Caco-2 (cell line): Measurements from ENCODE around the gene LRP1. TPM values are rescaled to one million over a fixed set of nuclear protein-coding genes. Genes with fewer than 3 reads are reported as not detected.

Experiments
- BruUV-seq: library from RNA; stranded (reverse); fragments of 400-500 nt; replicated peaks from 2 replicates; lab custom pipeline; 2021; lab: Mats Ljungman, UMichigan
- CTCF ChIA-PET: fragments of 300-600 bp; sonication (Branson Sonifier 250); formaldehyde crosslinking; loops from one replicate; lab custom pipeline; 2022; ENCODE audit warnings: antibody characterized with exemption; lab: Charles Lee
- POLR2A ChIA-PET: fragments of 300-600 bp; sonication (Branson Sonifier 250); formaldehyde crosslinking; loops from one replicate; lab custom pipeline; 2022; ENCODE audit warnings: antibody characterized with exemption; lab: Charles Lee
- DNase-seq, 2 experiments: peaks; one replicate each; pipeline versions ENCODE4 v3.0.0 to v3.0.0-alpha.2; 2020 to 2022
- H3K27me3 ChIP-seq: replicated peaks from 2 replicates; pipeline ENCODE4 v1.6.0; 2011; ENCODE audit warnings: low read length; ENCODE audit not compliant: control insufficient read depth, insufficient read depth
- H3K36me3 ChIP-seq: 2 replicates; pipeline ENCODE4 v1.5.1; 2011; ENCODE audit warnings: low read length; ENCODE audit not compliant: control insufficient read depth, insufficient read depth
- H3K4me1 ChIP-seq: fragments of 250-450 bp; sonication (Bioruptor Pico); 2 replicates; pipeline ENCODE4 v1.5.1; 2020; ENCODE audit warnings: mild to moderate bottlenecking
- H3K4me3 ChIP-seq: 2 replicates; pipeline ENCODE4 v1.5.1; 2011; ENCODE audit warnings: low read depth, mild to moderate bottlenecking, control low read depth, low read length
- H3K9me3 ChIP-seq: fragments of 250-450 bp; sonication (Bioruptor Pico); 2 replicates; pipeline ENCODE4 v1.5.1; 2020; ENCODE audit warnings: mild to moderate bottlenecking, moderate library complexity
- H3K27ac Mint-ChIP-seq: one replicate; pipeline ENCODE4 v1.8.0; 2022; ENCODE audit warnings: mixed read lengths; ENCODE audit not compliant: unreplicated experiment
- H3K27me3 Mint-ChIP-seq: one replicate; pipeline ENCODE4 v1.8.0; 2022; ENCODE audit warnings: mixed read lengths; ENCODE audit not compliant: insufficient read depth, unreplicated experiment
- H3K36me3 Mint-ChIP-seq: one replicate; pipeline ENCODE4 v1.8.0; 2022; ENCODE audit warnings: mild to moderate bottlenecking, mixed read lengths; ENCODE audit not compliant: insufficient read depth, unreplicated experiment
- H3K4me1 Mint-ChIP-seq: one replicate; pipeline ENCODE4 v1.8.0; 2022; ENCODE audit warnings: low read depth, mixed read lengths; ENCODE audit not compliant: unreplicated experiment
- H3K4me3 Mint-ChIP-seq: one replicate; pipeline ENCODE4 v1.8.0; 2022; ENCODE audit warnings: mild to moderate bottlenecking, moderate library complexity, mixed read lengths; ENCODE audit not compliant: unreplicated experiment
- H3K9me3 Mint-ChIP-seq: one replicate; pipeline ENCODE4 v1.8.0; 2022; ENCODE audit warnings: mixed read lengths; ENCODE audit not compliant: unreplicated experiment
- CTCF ChIP-seq, 2 experiments: fragments of 200-600 bp in 1 of 2; IDR thresholded peaks; 1 replicate in 1 of 2; 2 replicates in 1 of 2; pipeline versions ENCODE4 v1.5.1 to v1.8.0; 2011 to 2022; ENCODE audit warnings: antibody characterized with exemption in 1 of 2, control low read depth in 1 of 2, inconsistent platforms in 1 of 2, low read depth in 1 of 2, low read length in 1 of 2, mild to moderate bottlenecking in 1 of 2, moderate library complexity in 1 of 2; ENCODE audit not compliant: insufficient read depth in 1 of 2, severe bottlenecking in 1 of 2, unreplicated experiment in 1 of 2
- intact Hi-C: fragments of 100-400 bp; cut with micrococcal nuclease; formaldehyde crosslinking; loops from one replicate; pipeline ENCODE4 v1.10.0; 2022; ENCODE audit not compliant: unreplicated experiment
- total RNA-seq: library from RNA; stranded (reverse); gene quantifications from 2 replicates; pipeline ENCODE4 v1.2.3, GENCODE V29; 2022

LRP1 gene
- total RNA-seq, 1 experiment from 2014 or later: 111 TPM

- Mint-ChIP-seq H3K36me3 (peaks cover 28% of the 10 kb centered on the region), H3K4me1 (peaks cover 67% of the 10 kb centered on the region), H3K9me3 (no peaks in the 10 kb centered on the region), H3K4me3 (no peak overlapping the region), H3K27ac (no peak overlapping the region), H3K27me3 (no peaks in the 10 kb centered on the region)
- Histone ChIP-seq H3K4me1 (peaks cover 60% of the 10 kb centered on the region), H3K4me3 (no peak overlapping the region), H3K9me3 (no peaks in the 10 kb centered on the region), H3K27me3 (no peaks in the 10 kb centered on the region), H3K36me3 (peaks cover 4% of the 10 kb centered on the region)
- CTCF ChIA-PET: interaction anchor here (0.6 kb wide), 2 partner anchors 12 to 46 kb away, joined by 3 to 4 read pairs; no protein-coding TSS in a partner anchor
- POLR2A ChIA-PET: interaction anchor here (0.8 kb wide), 1 partner anchor 12 kb away, joined by 13 read pairs; no protein-coding TSS in a partner anchor
- no peak for TF ChIP-seq CTCF (IDR thresholded peaks at IDR 0.05; ENCODE audit: insufficient read depth in 1 of 2, low read depth in 1 of 2, low read length in 1 of 2, severe bottlenecking in 1 of 2, unreplicated experiment in 1 of 2)
- DNase-seq: no peak
- no TSS peak for BruUV-seq
- intact Hi-C loops: no loop called here
Observed at GRCh38 chr12:57134949-57135348, 6.7 kb downstream of the LRP1 start.

- no peak for DNase-seq
- Mint-ChIP-seq H3K27ac (no peak overlapping the region), H3K27me3 (no peaks in the 10 kb centered on the region), H3K4me1 (peaks cover 60% of the 10 kb centered on the region), H3K36me3 (peaks cover 30% of the 10 kb centered on the region), H3K9me3 (no peaks in the 10 kb centered on the region), H3K4me3 (no peak overlapping the region)
- TF ChIP-seq CTCF (IDR thresholded peaks at IDR 0.05; ENCODE audit: insufficient read depth in 1 of 2, low read depth in 1 of 2, low read length in 1 of 2, severe bottlenecking in 1 of 2, unreplicated experiment in 1 of 2): no peak
- no TSS peak for BruUV-seq
- Histone ChIP-seq H3K9me3 (no peaks in the 10 kb centered on the region), H3K4me1 (peaks cover 52% of the 10 kb centered on the region), H3K27me3 (no peaks in the 10 kb centered on the region), H3K36me3 (peaks cover 6% of the 10 kb centered on the region), H3K4me3 (no peak overlapping the region)
- ChIA-PET CTCF (interaction anchor here (0.6 kb wide), 1 partner anchor 45 kb away, joined by 4 read pairs; no protein-coding TSS in a partner anchor), POLR2A (interaction anchor here (0.8 to 1.0 kb wide), 2 partner anchors 8 to 11 kb away, joined by 3 to 13 read pairs; partner anchors contain the start of gene LRP1)
- intact Hi-C loops: no loop called here
Observed at GRCh38 chr12:57135527-57136326, 7.4 kb downstream of the LRP1 start.

GRCh38 chr12:57138526-57139272 is 10.4 kb downstream of the LRP1 start:
- Histone ChIP-seq H3K4me1 (peaks cover 25% of the 10 kb centered on the region), H3K4me3 (no peak overlapping the region)

More at GRCh38 chr12:57138526-57139272, 10.4 kb downstream of the LRP1 start:
- intact Hi-C loops: no loop called here
- no peaks in the 10 kb centered on the region for H3K9me3 Mint-ChIP-seq
- BruUV-seq: no TSS peak
- H3K4me1 Mint-ChIP-seq: peaks cover 30% of the 10 kb centered on the region
- no peaks in the 10 kb centered on the region for H3K27me3 ChIP-seq
- DNase-seq: peak; percentile 37 to 77
- peaks cover 8% of the 10 kb centered on the region for H3K36me3 ChIP-seq
- POLR2A ChIA-PET: no interaction called here
- H3K4me3 Mint-ChIP-seq: no peak overlapping the region
- no peak for TF ChIP-seq CTCF (IDR thresholded peaks at IDR 0.05; ENCODE audit: insufficient read depth in 1 of 2, low read depth in 1 of 2, low read length in 1 of 2, severe bottlenecking in 1 of 2, unreplicated experiment in 1 of 2)
- CTCF ChIA-PET: interaction anchor here (1.4 kb wide), 1 partner anchor 10 kb away, joined by 7 read pairs; the partner anchor contains the start of gene LRP1
- peak overlapping the region; percentile 3 for H3K27ac Mint-ChIP-seq
- no peaks in the 10 kb centered on the region for H3K9me3 ChIP-seq
- peaks cover 30% of the 10 kb centered on the region for H3K36me3 Mint-ChIP-seq
- H3K27me3 Mint-ChIP-seq: no peaks in the 10 kb centered on the region
